Suppressor macrophage treated with lipopolysaccharide for 1 hour (primary cell): Measurements from ENCODE around the gene TNP1.

Experiments
- DNase-seq, 3 donors: peaks; one replicate each; pipeline ENCODE4 v3.0.0-alpha.2; 2020 to 2022

The TNP1 gene

DNA sequence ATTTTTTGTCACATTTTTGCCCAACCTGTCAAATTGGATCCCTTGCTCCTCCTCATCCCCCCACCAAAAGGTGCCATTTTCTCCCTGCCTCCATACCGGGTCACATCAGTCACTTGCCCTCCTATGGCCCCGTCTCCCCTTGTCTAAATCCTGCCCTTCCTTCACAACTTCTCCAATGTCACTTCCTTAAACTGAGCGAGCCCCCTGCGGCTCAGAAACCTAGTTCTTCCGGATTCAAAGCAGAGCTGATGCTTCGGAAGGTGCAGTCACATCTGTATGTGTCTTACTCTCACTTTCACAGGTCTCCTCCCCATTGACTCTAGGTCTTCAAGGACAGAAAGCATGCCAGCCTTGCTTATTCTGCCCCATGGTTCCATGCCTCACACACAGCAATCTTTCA lies 22.1 kb downstream of the TNP1 start:
- no peak for DNase-seq

DNA sequence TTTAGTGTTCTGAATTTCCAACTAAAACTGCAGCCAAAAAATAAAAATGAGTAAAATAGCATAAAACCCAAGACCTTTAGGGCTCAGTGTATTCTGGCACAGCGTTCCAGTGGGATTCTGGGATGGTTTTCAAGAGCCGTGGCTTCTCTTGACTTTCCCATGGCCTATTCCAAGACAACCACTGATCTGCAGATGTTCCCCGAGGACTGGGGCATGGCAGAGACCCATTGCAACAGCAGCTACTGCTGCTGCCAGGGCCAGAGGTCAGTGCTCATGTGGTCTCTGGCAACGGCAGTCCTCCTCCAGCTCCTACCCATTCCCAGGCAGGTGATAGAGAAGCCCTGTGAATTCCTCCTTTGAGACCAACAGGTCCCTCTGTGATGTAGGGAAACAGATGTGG lies 26.8 kb downstream of the TNP1 start:
- no peak for DNase-seq

DNA sequence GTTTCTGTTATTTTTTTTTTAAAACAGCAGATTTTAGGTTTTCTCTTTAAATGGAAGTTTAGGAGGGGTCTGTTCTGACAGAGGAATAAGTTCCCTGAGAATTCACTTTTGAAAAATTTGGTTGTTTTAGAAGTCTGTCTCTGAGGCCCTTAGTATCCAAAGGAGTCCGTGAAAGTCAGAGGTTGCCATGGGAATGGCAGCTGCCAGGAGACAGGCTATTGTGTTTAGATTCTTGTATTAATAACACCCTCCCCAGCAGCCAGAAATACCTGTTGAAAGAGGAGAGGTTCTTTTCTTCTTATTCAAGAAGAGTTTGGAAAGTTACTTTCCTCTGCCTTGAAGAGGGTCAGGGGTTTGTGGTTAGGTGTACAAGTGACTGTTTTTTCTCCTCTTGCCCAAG lies 29.5 kb downstream of the TNP1 start:
- DNase-seq: no peak

DNA sequence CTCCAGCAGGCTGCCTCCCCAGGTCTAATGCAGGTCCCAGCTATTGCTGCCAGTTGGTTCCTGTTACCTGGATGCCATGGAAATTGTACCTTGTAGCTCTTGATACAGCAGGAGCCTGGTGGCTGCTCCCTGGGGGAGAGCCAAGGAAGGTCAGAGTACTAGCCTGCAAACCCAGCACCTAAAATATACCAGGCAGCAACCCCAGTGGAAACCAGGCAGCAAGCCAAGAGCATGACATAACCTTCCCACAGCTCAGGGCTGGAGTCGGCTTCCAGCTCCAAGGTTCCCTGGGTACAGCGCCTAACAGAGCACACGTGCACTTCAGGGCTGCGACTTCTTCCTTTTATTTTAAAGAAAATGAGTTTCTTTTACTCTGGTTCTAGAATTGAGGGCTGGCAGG lies 30.3 kb downstream of the TNP1 start:
- DNase-seq: no peak

DNA sequence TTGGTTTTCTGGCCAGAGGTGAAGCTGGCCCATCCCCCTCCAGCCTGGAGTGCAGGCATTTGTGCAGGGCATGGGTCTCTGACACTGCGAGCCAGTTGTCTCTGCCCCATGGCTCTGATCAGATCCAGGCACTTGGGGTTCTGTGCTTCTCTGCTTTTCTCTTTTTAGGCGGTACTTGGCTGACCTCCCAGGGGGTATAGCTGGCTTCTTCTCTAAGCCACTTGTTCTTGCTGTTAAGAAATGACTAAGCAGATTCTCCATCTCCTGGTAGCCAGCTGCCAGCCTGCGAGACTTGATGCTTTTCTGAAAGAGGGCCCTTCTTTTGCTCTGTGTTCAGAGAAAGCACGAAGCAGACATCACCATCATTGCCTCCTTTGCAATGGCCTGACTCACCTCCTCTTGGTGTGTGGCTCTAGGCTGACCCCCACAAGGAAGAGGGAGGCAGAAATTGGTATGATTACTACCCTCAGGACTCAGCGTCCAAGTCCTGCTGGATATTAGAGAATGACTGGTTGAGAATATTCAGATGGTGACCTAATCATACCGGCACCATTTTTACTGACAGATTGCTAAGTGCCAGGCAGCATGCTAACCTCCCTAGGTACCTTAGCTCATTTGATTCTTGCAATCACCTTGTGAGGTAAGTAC lies 32.7 kb downstream of the TNP1 start:
- no peak for DNase-seq

DNA sequence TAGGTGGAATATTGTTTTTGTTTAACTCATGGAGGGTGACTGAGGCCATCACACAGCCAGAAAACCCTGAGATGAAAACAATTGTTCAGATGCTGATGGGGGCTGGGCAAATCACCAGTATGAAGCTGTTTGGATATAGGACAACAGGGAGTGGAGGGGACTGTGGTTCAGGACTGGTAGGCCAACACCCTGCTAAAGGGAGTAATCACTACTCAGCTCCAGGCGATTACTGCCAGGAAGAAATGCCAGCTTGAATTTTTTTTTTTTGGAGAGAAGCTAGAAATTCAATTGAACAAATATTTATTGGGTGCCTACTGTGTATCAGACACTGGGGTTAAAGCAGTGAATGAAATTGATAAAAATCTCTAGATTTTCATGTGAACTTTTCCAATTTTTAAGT lies 37.4 kb downstream of the TNP1 start:
- no peak for DNase-seq

DNA sequence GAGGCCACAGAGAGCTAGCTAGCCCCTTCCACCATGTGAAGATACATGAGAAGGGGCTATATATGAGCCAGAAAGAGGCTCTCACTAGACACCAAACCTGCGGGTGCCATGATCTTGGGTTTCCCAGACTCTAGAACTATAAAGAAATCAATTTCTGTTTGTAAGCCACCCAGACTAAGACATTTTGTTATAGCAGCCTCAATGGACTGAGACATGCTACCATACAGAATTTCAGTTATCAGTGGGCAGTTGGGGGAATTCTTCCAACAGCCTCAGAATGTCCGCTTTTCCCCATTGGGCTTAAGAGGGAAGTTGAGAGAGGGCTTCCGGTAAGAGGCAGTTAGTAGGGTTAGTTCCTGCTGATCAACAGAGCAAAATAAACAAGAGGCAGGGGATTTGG lies 39.2 kb downstream of the TNP1 start:
- no peak for DNase-seq

DNA sequence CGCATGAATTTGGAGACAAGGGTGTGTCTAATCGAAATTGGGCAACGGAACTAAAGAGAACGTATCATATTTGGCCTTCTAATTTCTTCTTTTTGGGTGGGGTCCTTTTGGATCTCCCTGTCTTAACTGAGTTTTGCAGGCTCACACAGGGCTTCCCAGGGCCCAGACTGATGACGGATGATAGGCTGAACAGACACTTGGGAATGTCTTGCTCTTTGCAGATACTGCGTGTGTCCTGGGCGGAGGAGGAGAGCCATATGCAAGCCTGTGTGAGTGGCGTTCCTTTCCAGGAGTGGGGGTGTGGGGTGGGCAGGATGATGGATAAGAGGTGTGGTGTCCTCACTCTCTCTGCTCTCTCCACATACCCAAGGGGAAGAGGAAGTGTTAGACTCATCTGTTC lies 40.1 kb downstream of the TNP1 start:
- DNase-seq: no peak

DNA sequence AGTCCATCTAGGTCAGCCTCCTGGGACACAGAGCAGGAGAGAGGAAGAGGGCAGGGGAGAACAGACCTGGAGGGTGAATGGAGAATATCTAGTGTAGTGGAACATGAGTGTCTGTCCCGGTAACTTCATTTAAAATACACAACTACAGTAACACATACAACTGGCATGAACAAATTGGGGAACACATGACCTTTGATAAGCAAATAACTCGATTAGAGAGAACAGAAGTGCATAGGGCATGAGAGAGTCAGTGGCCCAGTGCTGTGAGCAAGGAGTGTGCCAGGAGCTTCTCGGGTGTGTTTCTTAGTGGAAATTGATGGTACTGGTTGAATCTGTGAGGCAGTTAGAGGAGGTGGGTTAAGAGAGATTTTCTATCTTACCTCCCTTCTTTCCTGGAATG lies 40.8 kb downstream of the TNP1 start:
- DNase-seq: no peak

DNA sequence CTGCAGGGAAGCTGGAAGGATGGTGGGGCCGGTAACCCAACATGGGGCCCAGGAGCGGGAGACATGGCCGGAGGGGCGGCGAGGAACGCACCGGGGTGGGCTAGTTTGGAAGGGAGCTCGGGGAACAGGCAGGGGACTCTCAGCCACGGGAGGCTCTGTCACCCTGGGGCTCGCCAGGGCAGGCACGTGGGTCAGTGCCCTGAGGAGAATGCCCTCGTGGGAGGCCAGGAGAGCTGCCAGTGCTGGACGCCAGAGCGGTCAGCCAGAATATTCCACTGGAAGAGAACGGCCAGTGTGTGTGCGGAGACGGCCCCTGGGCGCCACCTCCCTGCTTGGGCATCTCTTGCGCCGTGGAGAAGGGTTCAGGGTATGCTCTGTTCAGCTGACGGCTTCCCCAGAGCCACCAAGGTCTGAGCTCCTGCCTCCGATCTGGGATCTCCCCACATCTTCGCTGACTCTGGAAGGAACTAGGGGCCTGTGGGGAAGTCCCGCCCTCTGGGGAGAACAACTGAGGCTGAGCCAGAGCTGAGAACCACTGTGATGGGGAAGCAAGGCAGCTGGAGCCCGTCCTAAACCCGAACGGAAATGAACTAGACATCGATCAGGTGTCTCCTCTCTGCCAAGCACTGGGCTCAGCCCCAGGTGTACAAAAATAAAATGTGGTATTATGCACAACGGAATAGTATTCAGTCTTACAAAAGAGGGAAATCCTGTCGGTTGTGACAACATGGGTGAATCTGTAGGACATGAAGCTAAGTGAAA lies 49.3 kb downstream of the TNP1 start:
- DNase-seq: no peak
